HCT116 (cell line): ENCODE measurements around the gene MED27. TPM values are rescaled to one million over a fixed set of nuclear protein-coding genes. Genes with fewer than 3 reads are reported as not detected.

ENCODE experiments used
- ATAC-seq: fragments of 200-7000 bp; cut with Tn5 transposase; 2 replicates; pipeline ENCODE4 v1.9.1; 2020; ENCODE audit warnings: mild to moderate bottlenecking, moderate library complexity
- BruUV-seq: library from RNA; stranded (reverse); fragments of 400-500 nt; replicated peaks from 2 replicates; lab custom pipeline; 2021; lab: Mats Ljungman, UMichigan
- CTCF ChIA-PET: fragments of 300-600 bp; sonication (Branson Sonifier 250); formaldehyde crosslinking; loops from one replicate; lab custom pipeline; 2021; ENCODE audit warnings: antibody characterized with exemption; lab: Charles Lee
- POLR2A ChIA-PET: fragments of 300-600, 350-600 bp; sonication (Branson Sonifier 250); formaldehyde crosslinking; loops from one replicate; lab custom pipeline; 2021; ENCODE audit warnings: antibody characterized with exemption; lab: Charles Lee
- RAD21 ChIA-PET, 2 experiments: fragments of 300-600 bp; sonication (Branson Sonifier 250); formaldehyde crosslinking; loops; one replicate each; lab custom pipeline; 2023; ENCODE audit warnings: low total read pairs in 2 of 2; ENCODE audit not compliant: uncharacterized antibody in 2 of 2, unreplicated experiment in 2 of 2, low non-redundant PET in 1 of 2; lab: Charles Lee
- DNase-seq: peaks from one replicate; pipeline ENCODE4 v3.0.0-alpha.2; 2010; ENCODE audit warnings: low read depth, low spot score
- H2AFZ ChIP-seq: fragments of 200-600 bp; shearing (Covaris generic), sonication (generic); 2 replicates; pipeline ENCODE4 v1.6.1; 2017; ENCODE audit warnings: low read depth, mixed run types, mixed read lengths, antibody characterized with exemption, low read length; ENCODE audit not compliant: poor library complexity, severe bottlenecking
- H3K27ac ChIP-seq: 2 replicates; pipeline ENCODE4 v1.5.1; 2012; ENCODE audit warnings: low read depth, low read length
- H3K27me3 ChIP-seq: fragments of 200-600 bp; sonication (generic); 2 replicates; pipeline ENCODE4 v1.6.1; 2016; ENCODE audit warnings: mixed run types, low read length, mixed read lengths; ENCODE audit not compliant: insufficient read depth
- H3K36me3 ChIP-seq, 2 experiments: fragments of 200-500 bp in 1 of 2; fragments of 200-600 bp in 1 of 2; sonication (Bioruptor generic) in 1 of 2; sonication (generic) in 1 of 2; 2 replicates each; pipeline versions ENCODE4 v1.5.1 to v1.6.1; 2014 to 2016; ENCODE audit warnings: low read length in 2 of 2, inconsistent platforms in 1 of 2, mixed read lengths in 1 of 2, mixed run types in 1 of 2; ENCODE audit not compliant: insufficient read depth in 2 of 2, control insufficient read depth in 1 of 2
- H3K4me1 ChIP-seq, 2 experiments: fragments of 200-600 bp in 1 of 2; sonication (generic) in 1 of 2; 2 replicates each; pipeline versions ENCODE4 v1.5.1 to v1.6.1; 2012 to 2017; ENCODE audit warnings: low read length in 2 of 2, inconsistent platforms in 1 of 2, mild to moderate bottlenecking in 1 of 2, mixed read lengths in 1 of 2, mixed run types in 1 of 2, moderate library complexity in 1 of 2; ENCODE audit not compliant: insufficient read depth in 2 of 2, control insufficient read depth in 1 of 2
- H3K4me2 ChIP-seq: fragments of 200-600 bp; sonication (generic); 2 replicates; pipeline ENCODE4 v1.6.1; 2017; ENCODE audit warnings: mixed run types, low read length, mixed read lengths
- H3K4me3 ChIP-seq, 2 experiments: fragments of 200-600 bp in 1 of 2; sonication (generic) in 1 of 2; replicated peaks in 1 of 2; 2 replicates each; pipeline ENCODE4 v1.5.1; 2011 to 2016; ENCODE audit warnings: low read length in 2 of 2, control low read depth in 1 of 2, low read depth in 1 of 2, mild to moderate bottlenecking in 1 of 2, mixed read lengths in 1 of 2, mixed run types in 1 of 2
- H3K79me2 ChIP-seq: fragments of 200-600 bp; sonication (generic); 2 replicates; pipeline ENCODE4 v1.6.1; 2017; ENCODE audit warnings: mild to moderate bottlenecking, mixed run types, low read length, moderate library complexity, mixed read lengths; ENCODE audit not compliant: insufficient read depth
- H3K9ac ChIP-seq: fragments of 200-600 bp; sonication (generic); 2 replicates; pipeline ENCODE4 v1.6.1; 2016; ENCODE audit warnings: low read length, mixed read lengths
- H3K9me2 ChIP-seq: fragments of 200-600 bp; sonication (generic), shearing (Covaris generic); 2 replicates; pipeline ENCODE4 v1.6.1; 2017; ENCODE audit warnings: mixed run types, mild to moderate bottlenecking, moderate library complexity; ENCODE audit not compliant: insufficient read depth
- H3K9me3 ChIP-seq, 2 experiments: fragments of 200-500 bp in 1 of 2; fragments of 200-600 bp in 1 of 2; sonication (Bioruptor generic) in 1 of 2; sonication (generic) in 1 of 2; 2 replicates each; pipeline ENCODE4 v1.6.1; 2014 to 2017; ENCODE audit warnings: low read length in 2 of 2, mixed read lengths in 2 of 2, inconsistent platforms in 1 of 2, low read depth in 1 of 2, mild to moderate bottlenecking in 1 of 2, mixed run types in 1 of 2, moderate library complexity in 1 of 2; ENCODE audit not compliant: control insufficient read depth in 1 of 2, insufficient read depth in 1 of 2
- H4K20me1 ChIP-seq: fragments of 200-600 bp; sonication (generic), shearing (Covaris generic); 2 replicates; pipeline ENCODE4 v1.6.1; 2017; ENCODE audit warnings: mixed run types, mild to moderate bottlenecking, moderate library complexity; ENCODE audit not compliant: insufficient read depth
- CBX3 ChIP-seq: IDR thresholded peaks from 2 replicates; pipeline ENCODE4 v1.6.1; 2012; ENCODE audit warnings: low read depth
- EGR1 ChIP-seq: IDR thresholded peaks from 2 replicates; pipeline ENCODE4 v1.6.1; 2012; ENCODE audit warnings: low read depth
- ELF1 ChIP-seq: IDR thresholded peaks from 2 replicates; pipeline ENCODE4 v1.6.1; 2012; ENCODE audit warnings: low read depth, borderline replicate concordance
- EZH2 ChIP-seq: fragments of 200-600 bp; sonication (generic); IDR thresholded peaks from 2 replicates; pipeline ENCODE4 v1.6.1; 2017; ENCODE audit warnings: antibody characterized with exemption, mixed run types
- EZH2phosphoT487 ChIP-seq: fragments of 200-600 bp; IDR thresholded peaks from 2 replicates; pipeline ENCODE4 v1.6.1; 2018; ENCODE audit warnings: antibody characterized with exemption, borderline replicate concordance
- FOSL1 ChIP-seq: IDR thresholded peaks from 2 replicates; pipeline ENCODE4 v1.6.1; 2012; ENCODE audit warnings: low read depth
- JUND ChIP-seq: IDR thresholded peaks from 2 replicates; pipeline ENCODE4 v1.6.1; 2012
- POLR2A ChIP-seq: IDR thresholded peaks from 2 replicates; pipeline ENCODE4 v1.7.0; 2011; ENCODE audit warnings: borderline replicate concordance; ENCODE audit not compliant: insufficient read depth, insufficient read length; ENCODE audit errors: extremely low read depth
- SIN3A ChIP-seq: IDR thresholded peaks from 2 replicates; pipeline ENCODE4 v1.6.1; 2012; ENCODE audit warnings: low read depth
- SP1 ChIP-seq: IDR thresholded peaks from 2 replicates; pipeline ENCODE4 v1.6.1; 2012; ENCODE audit warnings: low read depth
- SRF ChIP-seq: IDR thresholded peaks from 2 replicates; pipeline ENCODE4 v1.6.1; 2012; ENCODE audit warnings: low read depth
- TCF7L2 ChIP-seq: IDR thresholded peaks from 2 replicates; pipeline ENCODE4 v1.7.0; 2011; ENCODE audit warnings: borderline replicate concordance, inconsistent platforms; ENCODE audit not compliant: insufficient read depth, insufficient read length; ENCODE audit errors: extremely low read depth
- intact Hi-C: fragments of 100-400 bp; cut with micrococcal nuclease; formaldehyde crosslinking; loops from 2 replicates; pipeline ENCODE4 v1.10.0; 2022
- total RNA-seq: library from RNA; stranded (reverse); gene quantifications from one replicate; pipeline ENCODE4 v1.2.1, GENCODE V29; 2021; ENCODE audit not compliant: unreplicated experiment
- TF ChIP-seq, protein P1 (sequence below), 3 experiments: fragments of 200-600 bp in 1 of 3; sonication (generic) in 1 of 3; IDR thresholded peaks in 2 of 3; conservative IDR thresholded peaks in 1 of 3; 2 replicates each; pipeline ENCODE4 v1.5.1; 2012 to 2017; ENCODE audit warnings: low read depth in 2 of 3, low read length in 2 of 3, antibody characterized with exemption in 1 of 3, borderline replicate concordance in 1 of 3, control low read depth in 1 of 3, mild to moderate bottlenecking in 1 of 3, mixed read lengths in 1 of 3, mixed run types in 1 of 3, moderate library complexity in 1 of 3; ENCODE audit not compliant: insufficient read depth in 1 of 3
- TF ChIP-seq, protein P2 (sequence below): IDR thresholded peaks from 2 replicates; pipeline ENCODE4 v1.6.1; 2012; ENCODE audit warnings: low read depth
- TF ChIP-seq, protein P3 (sequence below): IDR thresholded peaks from 2 replicates; pipeline ENCODE4 v1.6.1; 2011; ENCODE audit warnings: mild to moderate bottlenecking, low read length, moderate library complexity; ENCODE audit not compliant: insufficient replicate concordance; ENCODE audit errors: extremely low read depth

MED27 gene
- total RNA-seq, 1 experiment from 2014 or later = 26.9 TPM

DNA sequence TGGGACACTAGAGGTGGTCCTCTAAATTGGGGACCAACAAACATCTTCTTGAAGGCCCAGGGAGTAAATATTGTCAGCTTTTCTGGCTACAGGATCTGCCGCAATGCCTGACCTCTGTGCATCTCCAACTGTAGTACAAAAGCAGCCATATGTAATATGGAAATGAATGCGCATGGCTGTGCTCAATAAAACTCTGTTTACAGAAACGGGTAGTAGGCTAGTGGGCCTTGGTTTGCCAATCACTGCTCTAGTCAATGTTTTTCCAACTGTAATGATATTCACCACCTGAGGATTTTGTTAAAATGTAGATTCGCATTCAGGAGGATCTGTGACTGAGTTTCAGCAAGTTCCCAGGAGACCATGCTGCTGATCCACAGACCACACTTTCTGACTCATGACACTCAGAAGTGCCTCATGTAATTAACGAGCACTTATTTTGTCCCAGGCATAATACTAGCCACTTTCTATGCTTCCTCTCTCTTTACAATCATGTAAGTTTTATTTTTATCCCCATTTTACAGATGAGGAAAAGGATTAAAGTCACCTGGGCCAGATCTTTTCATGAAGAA lies 96.9 kb downstream of the MED27 start:
- Histone ChIP-seq H4K20me1 (no peaks in the 10 kb centered on the region), H3K36me3 (no peaks in the 10 kb centered on the region), H3K4me1 (no peaks in the 10 kb centered on the region), H3K9me2 (no peaks in the 10 kb centered on the region), H3K27ac (no peak overlapping the region), H3K27me3 (no peaks in the 10 kb centered on the region), H3K4me3 (no peak overlapping the region), H2AFZ (no peak overlapping the region), H3K79me2 (peaks cover 3% of the 10 kb centered on the region; the same call in 1 of the 2 replicates), H3K9me3 (no peaks in the 10 kb centered on the region), H3K4me2 (no peak overlapping the region), H3K9ac (no peak overlapping the region)
- TF ChIP-seq SP1 (no peak), TCF7L2 (no peak), ELF1 (no peak), FOSL1 (no peak), CBX3 (no peak), SIN3A (no peak), SRF (no peak)
- TF ChIP-seq, protein P1, sequence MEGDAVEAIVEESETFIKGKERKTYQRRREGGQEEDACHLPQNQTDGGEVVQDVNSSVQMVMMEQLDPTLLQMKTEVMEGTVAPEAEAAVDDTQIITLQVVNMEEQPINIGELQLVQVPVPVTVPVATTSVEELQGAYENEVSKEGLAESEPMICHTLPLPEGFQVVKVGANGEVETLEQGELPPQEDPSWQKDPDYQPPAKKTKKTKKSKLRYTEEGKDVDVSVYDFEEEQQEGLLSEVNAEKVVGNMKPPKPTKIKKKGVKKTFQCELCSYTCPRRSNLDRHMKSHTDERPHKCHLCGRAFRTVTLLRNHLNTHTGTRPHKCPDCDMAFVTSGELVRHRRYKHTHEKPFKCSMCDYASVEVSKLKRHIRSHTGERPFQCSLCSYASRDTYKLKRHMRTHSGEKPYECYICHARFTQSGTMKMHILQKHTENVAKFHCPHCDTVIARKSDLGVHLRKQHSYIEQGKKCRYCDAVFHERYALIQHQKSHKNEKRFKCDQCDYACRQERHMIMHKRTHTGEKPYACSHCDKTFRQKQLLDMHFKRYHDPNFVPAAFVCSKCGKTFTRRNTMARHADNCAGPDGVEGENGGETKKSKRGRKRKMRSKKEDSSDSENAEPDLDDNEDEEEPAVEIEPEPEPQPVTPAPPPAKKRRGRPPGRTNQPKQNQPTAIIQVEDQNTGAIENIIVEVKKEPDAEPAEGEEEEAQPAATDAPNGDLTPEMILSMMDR (IDR thresholded peaks at IDR 0.05 in 2 of 3, conservative IDR thresholded peaks at IDR 0.05 in 1 of 3; ENCODE audit: borderline replicate concordance in 1 of 3, insufficient read depth in 1 of 3, low read depth in 2 of 3, low read length in 2 of 3) = no peak
- ChIA-PET CTCF (no interaction called here), POLR2A (no interaction called here), RAD21 (no interaction called here)
- ATAC-seq = no peak
- intact Hi-C loops = no loop called here
- BruUV-seq = no TSS peak
- DNase-seq = no peak

DNA sequence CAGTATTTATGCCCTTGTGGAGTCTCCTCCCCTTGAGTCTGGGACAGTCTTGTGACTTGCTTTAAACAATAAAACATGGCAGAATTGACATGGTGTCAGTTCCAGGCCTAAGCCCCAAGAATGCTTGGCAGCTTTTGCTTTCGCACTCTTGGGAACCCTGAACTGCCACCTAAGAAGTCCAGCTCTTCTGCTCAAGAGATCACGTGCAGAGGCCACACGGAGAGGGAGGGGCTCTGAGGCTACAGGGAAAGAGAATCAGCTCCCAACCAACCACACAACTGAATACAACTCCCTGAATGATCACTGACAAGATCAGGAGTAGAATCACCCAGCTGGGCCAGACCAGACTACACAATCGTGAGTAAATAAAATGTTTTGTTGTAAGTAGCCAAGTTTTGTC lies 97.6 kb downstream of the MED27 start:
- intact Hi-C loops = no loop called here
- ChIA-PET CTCF (no interaction called here), POLR2A (no interaction called here), RAD21 (no interaction called here)
- no peaks in the 10 kb centered on the region for H3K4me1 ChIP-seq
- no peak for DNase-seq
- no peak overlapping the region for H2AFZ ChIP-seq
- no peaks in the 10 kb centered on the region for H3K9me3 ChIP-seq
- H3K4me2 ChIP-seq = no peak overlapping the region
- BruUV-seq = no TSS peak
- no peaks in the 10 kb centered on the region for H3K9me2 ChIP-seq
- no peaks in the 10 kb centered on the region for H3K27me3 ChIP-seq
- no peak overlapping the region for H3K9ac ChIP-seq
- no peaks in the 10 kb centered on the region for H3K36me3 ChIP-seq
- no peak for ATAC-seq
- peaks cover 3% of the 10 kb centered on the region; the same call in 1 of the 2 replicates for H3K79me2 ChIP-seq
- H4K20me1 ChIP-seq = no peaks in the 10 kb centered on the region
- H3K27ac ChIP-seq = no peak overlapping the region
- no peak overlapping the region for H3K4me3 ChIP-seq
- no peak for TF ChIP-seq POLR2A
- TF ChIP-seq JUND = no peak
- TF ChIP-seq, protein P2, sequence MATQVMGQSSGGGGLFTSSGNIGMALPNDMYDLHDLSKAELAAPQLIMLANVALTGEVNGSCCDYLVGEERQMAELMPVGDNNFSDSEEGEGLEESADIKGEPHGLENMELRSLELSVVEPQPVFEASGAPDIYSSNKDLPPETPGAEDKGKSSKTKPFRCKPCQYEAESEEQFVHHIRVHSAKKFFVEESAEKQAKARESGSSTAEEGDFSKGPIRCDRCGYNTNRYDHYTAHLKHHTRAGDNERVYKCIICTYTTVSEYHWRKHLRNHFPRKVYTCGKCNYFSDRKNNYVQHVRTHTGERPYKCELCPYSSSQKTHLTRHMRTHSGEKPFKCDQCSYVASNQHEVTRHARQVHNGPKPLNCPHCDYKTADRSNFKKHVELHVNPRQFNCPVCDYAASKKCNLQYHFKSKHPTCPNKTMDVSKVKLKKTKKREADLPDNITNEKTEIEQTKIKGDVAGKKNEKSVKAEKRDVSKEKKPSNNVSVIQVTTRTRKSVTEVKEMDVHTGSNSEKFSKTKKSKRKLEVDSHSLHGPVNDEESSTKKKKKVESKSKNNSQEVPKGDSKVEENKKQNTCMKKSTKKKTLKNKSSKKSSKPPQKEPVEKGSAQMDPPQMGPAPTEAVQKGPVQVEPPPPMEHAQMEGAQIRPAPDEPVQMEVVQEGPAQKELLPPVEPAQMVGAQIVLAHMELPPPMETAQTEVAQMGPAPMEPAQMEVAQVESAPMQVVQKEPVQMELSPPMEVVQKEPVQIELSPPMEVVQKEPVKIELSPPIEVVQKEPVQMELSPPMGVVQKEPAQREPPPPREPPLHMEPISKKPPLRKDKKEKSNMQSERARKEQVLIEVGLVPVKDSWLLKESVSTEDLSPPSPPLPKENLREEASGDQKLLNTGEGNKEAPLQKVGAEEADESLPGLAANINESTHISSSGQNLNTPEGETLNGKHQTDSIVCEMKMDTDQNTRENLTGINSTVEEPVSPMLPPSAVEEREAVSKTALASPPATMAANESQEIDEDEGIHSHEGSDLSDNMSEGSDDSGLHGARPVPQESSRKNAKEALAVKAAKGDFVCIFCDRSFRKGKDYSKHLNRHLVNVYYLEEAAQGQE = no peak
- TF ChIP-seq EGR1 = no peak
- TF ChIP-seq, protein P3, sequence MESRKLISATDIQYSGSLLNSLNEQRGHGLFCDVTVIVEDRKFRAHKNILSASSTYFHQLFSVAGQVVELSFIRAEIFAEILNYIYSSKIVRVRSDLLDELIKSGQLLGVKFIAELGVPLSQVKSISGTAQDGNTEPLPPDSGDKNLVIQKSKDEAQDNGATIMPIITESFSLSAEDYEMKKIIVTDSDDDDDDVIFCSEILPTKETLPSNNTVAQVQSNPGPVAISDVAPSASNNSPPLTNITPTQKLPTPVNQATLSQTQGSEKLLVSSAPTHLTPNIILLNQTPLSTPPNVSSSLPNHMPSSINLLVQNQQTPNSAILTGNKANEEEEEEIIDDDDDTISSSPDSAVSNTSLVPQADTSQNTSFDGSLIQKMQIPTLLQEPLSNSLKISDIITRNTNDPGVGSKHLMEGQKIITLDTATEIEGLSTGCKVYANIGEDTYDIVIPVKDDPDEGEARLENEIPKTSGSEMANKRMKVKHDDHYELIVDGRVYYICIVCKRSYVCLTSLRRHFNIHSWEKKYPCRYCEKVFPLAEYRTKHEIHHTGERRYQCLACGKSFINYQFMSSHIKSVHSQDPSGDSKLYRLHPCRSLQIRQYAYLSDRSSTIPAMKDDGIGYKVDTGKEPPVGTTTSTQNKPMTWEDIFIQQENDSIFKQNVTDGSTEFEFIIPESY = no peak
- TF ChIP-seq EZH2phosphoT487 = no peak
- no peak for TF ChIP-seq EZH2
